Stimulated activated CD4-positive, alpha-beta T cell treated with anti-CD3 and anti-CD28 coated beads, TNF-alpha, amount 100 ng/mL, for 4 hours (primary cell): ENCODE results near the gene GOLGA3.

Source experiments
- DNase-seq, 3 experiments: peaks; one replicate each; pipeline ENCODE4 v3.0.0-alpha.2; 2020; ENCODE audit warnings: low read depth in 3 of 3

GOLGA3 gene

DNA sequence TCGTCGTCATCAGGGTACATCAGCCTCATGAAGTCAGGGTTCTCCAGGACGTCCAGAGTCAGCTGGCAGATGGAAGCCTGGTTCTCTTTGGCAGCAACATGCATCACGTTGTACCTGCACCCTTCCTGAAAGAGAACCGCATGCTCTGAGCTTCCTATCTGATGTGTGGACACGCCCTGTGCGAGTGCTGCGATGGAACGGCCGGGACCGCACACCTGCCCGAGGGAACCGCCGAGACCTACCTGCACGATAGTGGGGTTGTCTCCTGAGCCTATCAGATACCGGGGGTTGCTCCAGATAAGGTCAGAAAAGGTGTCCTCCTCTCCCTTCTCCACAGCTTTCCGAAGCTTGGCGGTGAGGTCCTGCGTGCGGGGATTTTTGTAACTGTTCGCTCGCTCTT, 80.8 kb downstream of the GOLGA3 start:
- no peak for DNase-seq

DNA sequence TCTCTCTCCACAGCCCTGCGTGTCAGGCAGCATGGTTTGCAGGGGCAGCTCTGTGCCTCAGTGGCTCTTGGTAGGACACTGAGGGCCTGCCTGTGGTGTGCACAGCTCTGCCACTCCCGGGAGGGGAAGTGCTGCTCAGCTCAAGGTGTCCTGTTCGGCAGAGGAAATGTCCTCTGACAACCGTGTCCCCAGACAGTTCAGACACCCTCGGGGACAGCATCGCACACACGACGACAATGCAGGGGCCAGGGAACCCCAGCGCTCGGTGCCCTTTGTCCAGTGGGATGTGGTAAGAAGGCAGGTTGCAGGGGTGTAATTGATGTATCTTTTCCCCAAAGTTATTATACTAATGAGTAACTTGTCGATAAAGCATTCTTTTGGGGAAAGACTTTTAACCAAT, 81.3 kb downstream of the GOLGA3 start:
- no peak for DNase-seq

DNA sequence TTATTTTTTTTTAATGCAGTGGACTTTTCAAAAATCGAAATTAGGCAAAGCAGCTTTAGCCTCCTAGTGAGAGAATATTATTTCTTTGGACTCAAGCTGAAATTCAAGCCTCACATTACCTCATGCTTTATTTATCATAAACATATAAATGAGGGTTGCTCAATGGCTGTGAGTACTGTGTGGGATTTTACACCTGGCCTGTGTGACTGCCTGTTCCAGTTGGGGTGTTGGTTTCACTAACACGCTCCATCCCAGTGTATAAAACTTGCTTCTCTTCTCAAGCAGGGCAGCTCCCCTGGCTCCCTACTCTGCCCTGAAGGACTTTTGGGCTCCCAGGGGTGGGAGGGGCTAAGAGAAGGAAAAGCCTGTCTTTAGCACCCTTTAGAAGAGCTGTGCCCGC, 82.1 kb downstream of the GOLGA3 start:
- DNase-seq: no peak

DNA sequence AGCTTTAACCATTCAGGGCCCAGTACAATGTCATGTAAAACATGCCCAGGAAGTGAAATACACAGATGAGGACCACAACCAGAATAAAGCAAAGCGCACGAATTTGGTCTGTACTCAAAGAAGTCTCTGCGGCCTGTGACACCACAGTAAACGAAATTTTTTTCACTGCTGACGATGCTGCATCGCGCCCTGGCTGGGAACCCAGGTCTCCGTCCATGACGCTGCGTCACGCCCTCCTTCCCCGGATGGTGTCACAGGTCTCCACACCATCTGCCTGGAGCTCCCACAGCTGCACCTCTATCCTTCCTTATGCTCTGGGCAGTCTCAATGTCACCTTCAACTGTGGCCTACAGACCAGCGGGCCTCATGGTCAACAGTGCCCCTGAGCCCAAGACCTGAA, 84.8 kb downstream of the GOLGA3 start:
- no peak for DNase-seq

DNA sequence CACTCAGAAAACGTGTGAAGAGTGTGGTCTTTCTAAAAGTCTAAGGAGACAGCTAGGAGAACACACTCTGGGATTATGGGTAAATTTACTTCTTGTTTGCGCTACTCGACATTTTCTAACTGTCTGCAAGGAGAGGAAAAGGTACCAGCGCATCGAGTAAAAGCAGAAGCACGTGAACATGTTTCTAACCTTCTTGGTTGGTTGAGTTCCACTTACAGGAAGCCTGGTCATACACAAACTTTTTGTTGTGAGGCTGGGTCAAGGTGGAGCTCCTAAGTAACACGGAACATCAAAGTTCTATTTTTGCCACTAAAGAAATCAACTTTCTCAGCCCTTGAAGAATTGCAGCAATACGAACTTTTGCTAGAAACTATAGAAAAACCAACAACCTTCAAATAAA, 87.0 kb downstream of the GOLGA3 start:
- DNase-seq: no peak

DNA sequence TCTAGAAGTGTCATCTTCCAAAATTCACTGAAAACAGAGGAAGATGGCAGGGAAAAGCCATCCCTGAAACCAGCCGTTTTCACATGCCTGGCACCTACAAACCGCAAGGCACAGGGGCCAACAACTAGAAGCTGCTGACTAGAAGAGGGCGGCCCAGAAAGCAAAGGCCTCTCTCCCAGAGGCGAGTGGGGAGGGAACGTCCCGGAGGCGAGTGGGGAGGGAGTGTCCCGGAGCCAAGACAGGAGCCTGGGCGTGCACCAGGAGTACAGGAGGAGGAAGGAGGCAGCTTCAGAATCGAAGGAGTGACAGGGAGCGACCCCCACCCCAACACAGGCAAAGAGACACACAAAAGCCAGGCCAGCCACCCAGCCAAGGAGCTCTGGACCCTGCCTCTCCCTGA, 88.0 kb downstream of the GOLGA3 start:
- no peak for DNase-seq

DNA sequence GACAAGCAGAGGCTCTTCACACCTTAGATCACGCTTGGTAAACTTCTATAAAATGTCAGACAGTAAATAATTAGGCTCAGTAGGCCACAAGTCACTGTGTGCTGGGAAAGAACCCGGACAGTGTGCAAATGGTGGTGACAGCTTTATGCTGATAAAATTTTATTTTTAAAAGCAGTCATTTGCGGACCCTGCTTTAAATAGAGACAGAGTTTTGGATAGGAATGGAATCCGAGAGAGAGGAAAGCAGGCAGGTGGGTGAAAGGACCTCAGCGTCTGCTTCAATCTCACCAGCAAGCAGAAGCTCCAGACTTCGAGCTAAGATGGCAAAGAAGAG, 88.4 kb downstream of the GOLGA3 start:
- no peak for DNase-seq

DNA sequence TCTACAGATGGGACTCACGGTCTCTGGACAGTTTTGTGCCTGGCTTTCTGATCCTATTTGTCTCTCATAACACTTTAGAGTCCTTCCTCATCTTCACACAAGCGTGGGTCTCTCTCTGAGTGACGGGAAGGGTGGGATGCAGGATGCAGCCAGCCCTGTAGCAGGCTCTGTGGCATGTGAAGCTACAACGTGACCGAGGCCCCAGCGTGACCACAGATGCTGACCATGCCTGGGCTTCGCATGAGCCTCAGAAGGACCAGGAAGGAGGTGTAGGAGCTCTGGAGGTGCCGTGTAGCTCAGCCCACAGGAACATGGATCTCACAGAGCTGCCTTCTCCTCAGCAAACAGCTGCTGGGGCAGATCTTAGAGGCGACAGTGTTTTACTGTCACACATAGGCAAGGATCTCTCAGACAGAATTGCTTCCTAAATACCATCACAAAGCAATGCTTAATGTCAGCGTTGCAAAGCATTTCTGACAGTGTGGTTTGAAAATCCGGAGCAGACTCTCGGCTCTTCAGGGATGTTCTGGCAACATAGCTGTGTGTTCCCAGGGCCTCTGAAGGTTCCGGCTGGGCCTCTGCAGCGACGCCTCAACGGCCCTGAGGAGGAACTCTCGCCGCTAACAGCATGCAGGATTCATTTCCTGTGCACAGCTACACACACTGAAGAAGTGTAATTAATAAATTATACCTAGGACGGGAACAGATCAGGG, 88.9 kb downstream of the GOLGA3 start:
- DNase-seq: no peak

DNA sequence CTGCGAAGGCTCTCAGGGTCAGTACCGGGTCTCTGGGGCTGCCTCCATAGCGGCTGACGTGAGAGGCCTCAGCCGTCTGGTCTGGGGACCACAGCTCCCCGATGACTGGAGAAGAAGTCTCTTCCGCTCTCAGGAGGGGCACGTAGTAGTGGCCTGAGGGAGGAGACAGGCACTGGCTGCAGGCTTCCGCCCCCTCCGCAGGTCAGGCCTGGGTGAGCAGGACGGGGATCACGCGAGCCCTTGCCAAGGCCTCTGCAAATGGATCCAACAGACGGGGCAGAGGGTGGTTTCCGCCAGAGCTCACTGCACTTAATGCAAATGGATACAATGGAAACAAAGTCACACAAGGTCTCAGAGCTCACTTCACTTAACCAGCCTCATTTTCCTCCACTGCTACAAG, 91.8 kb downstream of the GOLGA3 start:
- DNase-seq: no peak

DNA sequence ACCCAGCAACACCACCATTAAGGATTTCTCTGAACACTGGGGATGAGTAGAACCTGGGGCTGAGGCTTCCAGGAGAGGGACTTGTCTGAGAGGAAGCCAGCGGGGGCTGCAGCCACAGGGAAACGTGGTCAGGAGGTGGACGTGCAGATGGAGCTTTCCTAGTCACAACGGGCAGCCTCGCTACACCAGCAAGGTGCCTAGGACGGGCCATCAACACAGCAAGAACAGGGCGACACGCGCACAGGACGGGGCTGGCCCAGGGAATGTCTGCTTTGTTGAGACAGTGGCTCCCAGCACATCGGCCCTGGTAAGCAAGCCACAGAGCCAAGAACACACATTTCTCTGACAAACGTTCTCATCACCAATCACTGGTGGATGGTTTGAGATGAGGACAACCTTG, 92.3 kb downstream of the GOLGA3 start:
- DNase-seq: no peak

DNA sequence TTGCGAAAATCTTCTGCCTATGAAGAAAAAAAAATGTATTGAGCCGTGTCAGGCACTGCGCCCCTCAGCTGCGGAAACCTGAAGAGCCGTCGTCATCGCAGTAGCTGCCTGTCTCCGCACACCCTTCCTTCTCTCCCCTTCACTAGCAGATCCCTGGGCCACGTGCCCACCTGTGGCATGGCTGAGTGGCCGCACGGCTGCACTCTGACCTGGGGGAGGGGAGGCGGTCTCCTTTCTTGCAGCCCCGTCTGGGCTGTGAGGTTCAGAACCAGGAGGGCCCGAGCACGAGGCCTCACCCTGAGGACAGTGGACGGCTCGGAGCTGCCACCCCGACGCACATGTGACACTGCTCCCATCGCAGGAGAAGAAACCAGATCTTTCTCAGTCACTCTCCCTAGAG, 93.2 kb downstream of the GOLGA3 start:
- DNase-seq: no peak

DNA sequence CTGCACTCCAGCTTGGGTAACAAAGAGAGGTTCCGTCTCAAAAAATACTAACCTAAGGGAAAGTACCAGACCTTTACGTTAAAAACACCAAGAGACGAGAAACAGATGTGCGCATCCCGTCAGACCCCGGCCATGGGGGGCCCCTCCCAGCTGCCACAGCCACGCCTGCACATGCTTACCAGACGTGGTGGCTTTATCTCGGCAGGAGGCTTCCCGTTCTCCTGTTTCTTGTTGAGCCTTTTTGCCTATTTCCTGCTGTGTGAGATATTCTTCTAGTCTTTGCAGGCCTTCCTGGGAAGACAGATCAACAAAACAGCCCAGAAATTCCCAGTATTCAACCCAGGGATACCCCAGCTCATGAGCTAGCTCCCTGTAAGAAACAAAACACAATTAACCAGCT, 94.5 kb downstream of the GOLGA3 start:
- DNase-seq: no peak

DNA sequence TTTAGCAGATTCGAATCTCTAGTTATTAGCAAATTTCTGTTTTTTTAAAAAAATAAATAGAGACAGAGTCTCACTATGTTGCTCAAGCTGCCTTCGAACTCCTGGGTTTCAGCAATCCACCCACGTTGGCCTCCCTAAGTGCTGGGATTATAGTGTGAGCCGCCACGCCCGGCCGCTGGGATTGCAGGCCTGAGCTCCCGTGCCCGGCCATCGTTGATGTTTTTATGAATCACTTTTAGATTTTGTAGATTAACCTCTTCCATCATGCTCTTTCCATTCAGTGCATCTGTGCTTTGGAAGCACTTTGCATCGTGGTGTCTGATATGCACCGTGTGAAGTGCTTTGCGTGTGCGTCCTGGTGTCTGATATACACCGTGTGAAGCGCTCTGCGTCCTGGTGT, 97.1 kb downstream of the GOLGA3 start:
- DNase-seq: no peak

DNA sequence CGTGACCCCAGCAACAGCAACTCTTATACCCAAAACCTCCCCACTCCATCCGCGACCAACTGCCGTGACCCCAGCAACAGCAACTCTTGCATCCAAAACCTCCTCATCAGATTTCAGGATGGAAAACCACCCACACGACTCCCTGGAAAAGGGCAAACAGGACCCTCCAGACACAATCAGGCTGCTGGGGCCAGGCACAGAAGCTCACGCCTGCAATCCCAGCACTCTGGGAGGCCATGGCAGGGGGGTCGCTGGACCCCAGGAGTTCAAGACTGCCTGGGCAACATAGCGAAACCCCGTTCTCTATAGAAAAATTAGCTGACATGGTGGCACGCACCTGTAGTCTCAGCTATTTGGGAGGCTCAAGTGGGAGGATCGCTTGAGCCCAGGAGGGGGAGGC, 98.3 kb downstream of the GOLGA3 start:
- no peak for DNase-seq

DNA sequence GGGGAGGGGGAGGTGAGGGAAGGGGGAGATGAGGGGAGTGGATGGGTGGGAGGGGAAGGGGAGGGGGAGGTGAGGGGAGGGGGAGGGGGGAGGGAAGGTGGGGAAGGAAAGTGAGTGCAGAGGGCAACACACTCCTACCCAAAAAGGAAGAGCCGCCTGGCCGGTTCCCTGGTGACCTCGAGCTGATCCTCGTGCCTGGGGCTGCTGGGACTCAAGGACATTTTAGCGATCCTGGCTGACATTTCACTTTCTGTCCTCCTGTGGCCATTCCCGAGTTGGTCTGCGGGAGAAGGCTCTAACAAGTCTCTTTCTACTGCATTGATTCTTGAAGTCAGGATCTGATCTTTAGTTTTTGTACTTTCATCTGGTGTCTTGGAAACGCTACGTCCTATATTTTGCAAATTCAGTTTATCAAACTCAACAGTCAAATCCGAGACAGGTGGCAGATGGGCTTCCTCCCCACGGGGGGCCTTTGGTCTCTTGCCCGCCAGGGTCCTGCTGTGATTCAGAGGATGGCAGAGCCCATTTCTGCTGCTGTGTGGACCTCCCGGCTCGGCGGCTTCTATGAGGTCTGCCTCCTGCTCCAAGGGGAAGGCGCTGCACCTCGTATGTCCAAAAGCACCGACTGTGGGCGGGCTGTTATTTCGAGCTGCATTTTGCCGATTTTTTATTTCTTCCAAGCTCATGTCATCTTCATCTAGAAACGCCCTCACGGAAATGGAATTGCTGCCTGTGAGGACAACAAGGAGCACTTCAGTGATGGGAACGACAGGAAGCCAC, 98.9 kb downstream of the GOLGA3 start:
- no peak for DNase-seq

DNA sequence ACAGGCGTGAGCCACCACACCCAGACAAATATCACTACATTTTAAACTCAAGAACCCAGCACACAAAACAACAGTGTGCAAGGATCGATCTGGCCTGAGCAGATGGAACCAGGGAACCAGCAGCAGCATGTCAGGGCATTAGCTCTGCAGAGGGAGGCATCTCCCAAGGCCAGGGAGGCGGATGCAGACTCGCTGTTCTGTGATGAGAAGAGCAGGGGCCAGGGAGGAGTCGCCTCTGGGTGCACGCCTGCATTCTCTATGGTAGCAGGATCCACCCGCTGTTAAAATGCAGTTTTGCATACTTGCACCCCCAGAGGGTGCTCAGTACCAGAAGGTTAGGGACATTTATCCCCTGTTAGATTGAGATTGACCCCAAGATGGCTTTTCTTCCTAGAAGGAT, 100.2 kb downstream of the GOLGA3 start:
- DNase-seq: no peak

DNA sequence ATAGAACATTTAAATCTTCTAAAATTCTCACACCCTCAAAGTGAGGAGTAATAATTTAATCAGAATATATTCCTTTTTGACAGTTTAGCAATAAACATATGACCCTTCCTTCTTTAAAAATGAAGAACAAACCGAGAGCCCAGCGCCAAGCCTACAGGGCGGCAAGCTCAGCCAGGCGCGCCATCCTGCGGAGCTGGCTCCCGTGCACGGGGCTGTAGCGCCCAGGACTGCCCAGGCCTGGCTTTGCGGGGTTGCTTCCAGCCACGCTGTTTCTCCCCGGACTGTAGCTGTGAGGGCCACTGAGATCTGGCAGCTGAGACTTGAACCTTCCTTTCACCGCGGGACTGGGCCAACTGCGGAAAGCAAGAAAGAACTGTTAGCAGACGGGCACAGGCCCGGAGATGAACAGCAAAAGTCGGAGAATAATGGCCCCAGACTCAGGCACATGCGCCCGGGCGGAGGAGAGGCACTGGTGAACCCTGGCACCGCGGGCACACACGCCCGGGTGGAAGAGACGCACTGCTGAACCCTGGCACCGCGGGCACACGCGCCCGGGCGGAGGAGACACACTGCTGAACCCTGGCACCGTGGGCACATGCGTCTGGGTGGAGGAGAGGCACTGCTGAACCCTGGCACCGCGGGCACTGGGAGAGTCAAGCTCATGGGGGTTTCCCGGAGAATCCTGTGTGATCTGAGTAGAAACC, 101.4 kb downstream of the GOLGA3 start:
- no peak for DNase-seq

DNA sequence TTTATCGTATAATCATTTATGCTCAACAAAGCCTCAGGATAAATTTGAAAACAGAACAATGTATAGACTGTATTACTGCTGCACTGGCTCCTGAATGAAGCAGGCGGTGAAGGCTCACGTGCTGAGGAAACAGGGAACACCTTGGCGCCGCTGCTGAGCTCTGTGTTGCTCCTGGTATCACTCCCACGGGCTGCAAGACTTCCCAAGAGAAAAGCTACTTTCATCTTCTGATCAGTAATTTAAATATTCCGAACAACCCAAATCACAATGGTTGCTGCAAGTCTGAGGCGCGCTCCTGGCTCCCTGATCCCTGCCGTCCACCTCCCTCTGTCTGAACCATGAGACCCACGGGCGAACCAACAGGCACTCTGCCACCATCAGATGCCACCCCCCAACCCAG, 102.3 kb downstream of the GOLGA3 start:
- DNase-seq: no peak

DNA sequence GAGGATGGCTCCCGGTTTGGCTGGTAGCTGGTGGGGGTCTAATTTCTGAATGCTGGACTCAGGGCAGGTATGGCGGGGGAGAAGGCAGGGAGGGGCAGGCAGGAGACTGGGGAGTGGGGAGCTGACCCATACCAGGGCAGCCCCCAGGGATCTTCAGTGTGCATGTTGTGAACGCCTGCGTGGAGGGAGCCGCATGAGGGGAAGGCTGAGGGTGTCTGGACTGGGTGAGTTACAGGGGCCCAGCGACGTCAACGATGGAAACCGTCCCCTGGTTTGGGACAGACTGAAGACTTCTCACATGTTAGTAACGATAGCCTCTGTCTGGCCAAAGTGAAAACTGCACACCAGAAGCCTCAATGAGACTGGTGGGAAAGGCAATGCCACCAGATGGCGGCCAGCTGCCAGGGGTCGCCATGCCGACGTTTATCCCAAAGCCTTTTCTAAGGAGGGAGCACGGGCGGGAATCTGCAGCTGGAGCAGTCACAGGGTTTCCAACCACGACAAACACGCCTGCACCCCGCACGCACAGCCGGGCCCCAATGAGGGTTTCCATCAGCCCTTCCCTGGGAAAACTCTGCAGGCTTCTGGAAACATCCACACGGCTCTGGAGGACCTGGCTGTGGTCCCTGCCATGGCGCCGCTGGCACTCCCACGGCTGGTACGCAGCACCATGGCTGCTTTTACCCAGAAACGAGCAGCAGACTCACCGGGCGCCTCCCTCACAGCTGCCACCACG, 104.0 kb downstream of the GOLGA3 start:
- no peak for DNase-seq

DNA sequence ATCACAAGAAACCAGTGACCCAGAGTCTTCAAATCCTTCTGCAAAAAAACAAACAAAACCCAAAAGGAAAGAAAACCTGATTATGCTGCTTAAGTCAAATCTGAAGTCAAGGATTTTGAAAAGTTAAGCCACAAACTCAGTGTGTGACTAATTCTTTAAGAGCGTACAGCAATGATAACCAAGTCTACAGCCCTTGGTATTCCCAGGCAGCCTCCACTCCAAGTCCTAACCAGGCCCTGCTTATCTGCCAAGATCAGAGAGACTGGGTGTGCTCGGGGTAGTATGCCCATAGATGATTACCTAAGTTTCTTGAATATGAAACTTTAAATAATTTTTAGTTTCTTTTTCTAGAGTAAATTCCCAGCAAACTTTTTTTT, 104.9 kb downstream of the GOLGA3 start:
- DNase-seq: no peak

DNA sequence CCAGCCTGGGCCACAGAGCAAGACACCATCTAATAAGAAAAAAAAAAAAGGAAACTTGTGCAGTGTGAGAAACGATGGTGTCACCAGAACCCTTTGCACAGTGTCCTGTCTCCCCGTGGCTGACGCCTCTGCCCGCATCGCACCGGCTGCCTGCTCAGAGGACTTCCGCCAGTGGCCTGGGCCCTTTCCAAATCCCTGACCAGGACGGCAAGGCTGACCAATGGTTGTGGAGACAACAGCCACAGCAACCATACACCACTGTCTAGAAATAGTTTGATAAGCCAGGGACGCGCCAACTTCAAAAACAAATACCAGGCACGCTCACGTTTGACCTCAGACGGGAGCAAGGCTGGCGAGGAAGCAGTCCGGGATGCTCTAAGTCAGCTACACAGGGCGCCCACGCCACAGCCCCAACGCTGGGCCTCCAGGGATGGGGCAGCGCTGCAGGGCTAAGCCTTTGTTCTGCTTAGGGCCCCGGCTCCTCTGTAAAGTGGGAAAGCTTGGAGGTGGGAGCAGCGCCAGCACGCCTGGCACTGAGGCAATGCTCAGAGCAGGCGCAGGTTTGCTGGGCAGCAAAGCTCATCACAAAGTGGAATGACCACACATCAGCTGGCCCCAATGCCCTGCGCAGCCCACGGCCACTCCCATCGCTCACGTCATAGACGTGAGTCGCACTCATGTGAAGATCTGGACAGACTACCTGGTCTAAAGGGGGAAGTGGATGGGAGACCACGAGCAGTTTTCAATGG, 105.5 kb downstream of the GOLGA3 start:
- no peak for DNase-seq
